ENCODE measurements around the gene SPATS2.

GRCh38 chr12:49335955-49336644, 31.2 kb upstream of the SPATS2 start:
- TF ChIP-seq, protein P1, sequence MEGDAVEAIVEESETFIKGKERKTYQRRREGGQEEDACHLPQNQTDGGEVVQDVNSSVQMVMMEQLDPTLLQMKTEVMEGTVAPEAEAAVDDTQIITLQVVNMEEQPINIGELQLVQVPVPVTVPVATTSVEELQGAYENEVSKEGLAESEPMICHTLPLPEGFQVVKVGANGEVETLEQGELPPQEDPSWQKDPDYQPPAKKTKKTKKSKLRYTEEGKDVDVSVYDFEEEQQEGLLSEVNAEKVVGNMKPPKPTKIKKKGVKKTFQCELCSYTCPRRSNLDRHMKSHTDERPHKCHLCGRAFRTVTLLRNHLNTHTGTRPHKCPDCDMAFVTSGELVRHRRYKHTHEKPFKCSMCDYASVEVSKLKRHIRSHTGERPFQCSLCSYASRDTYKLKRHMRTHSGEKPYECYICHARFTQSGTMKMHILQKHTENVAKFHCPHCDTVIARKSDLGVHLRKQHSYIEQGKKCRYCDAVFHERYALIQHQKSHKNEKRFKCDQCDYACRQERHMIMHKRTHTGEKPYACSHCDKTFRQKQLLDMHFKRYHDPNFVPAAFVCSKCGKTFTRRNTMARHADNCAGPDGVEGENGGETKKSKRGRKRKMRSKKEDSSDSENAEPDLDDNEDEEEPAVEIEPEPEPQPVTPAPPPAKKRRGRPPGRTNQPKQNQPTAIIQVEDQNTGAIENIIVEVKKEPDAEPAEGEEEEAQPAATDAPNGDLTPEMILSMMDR (tag by site-specific recombination; IDR thresholded peaks at IDR 0.05) = no peak
- no peak for TF ChIP-seq REPIN1 (tag by site-specific recombination; IDR thresholded peaks at IDR 0.05; ENCODE audit: low read depth)
- TF ChIP-seq ZNF530 (tag by site-specific recombination; IDR thresholded peaks at IDR 0.05; ENCODE audit: low read depth) = no peak
- TF ChIP-seq, protein P2, sequence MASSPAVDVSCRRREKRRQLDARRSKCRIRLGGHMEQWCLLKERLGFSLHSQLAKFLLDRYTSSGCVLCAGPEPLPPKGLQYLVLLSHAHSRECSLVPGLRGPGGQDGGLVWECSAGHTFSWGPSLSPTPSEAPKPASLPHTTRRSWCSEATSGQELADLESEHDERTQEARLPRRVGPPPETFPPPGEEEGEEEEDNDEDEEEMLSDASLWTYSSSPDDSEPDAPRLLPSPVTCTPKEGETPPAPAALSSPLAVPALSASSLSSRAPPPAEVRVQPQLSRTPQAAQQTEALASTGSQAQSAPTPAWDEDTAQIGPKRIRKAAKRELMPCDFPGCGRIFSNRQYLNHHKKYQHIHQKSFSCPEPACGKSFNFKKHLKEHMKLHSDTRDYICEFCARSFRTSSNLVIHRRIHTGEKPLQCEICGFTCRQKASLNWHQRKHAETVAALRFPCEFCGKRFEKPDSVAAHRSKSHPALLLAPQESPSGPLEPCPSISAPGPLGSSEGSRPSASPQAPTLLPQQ (tag by site-specific recombination; IDR thresholded peaks at IDR 0.05) = no peak
- TF ChIP-seq ZNF274 (IDR thresholded peaks at IDR 0.05; ENCODE audit: low read length) = no peak
- no peak for TF ChIP-seq ZNF274 (tag by site-specific recombination; IDR thresholded peaks at IDR 0.05; ENCODE audit: borderline replicate concordance)
- TF ChIP-seq ELK4 (IDR thresholded peaks at IDR 0.05; ENCODE audit: borderline replicate concordance, low read depth, low read length) = no peak
- TF ChIP-seq PRDM1 (tag by site-specific recombination; IDR thresholded peaks at IDR 0.05) = no peak
- TF ChIP-seq, protein P3, sequence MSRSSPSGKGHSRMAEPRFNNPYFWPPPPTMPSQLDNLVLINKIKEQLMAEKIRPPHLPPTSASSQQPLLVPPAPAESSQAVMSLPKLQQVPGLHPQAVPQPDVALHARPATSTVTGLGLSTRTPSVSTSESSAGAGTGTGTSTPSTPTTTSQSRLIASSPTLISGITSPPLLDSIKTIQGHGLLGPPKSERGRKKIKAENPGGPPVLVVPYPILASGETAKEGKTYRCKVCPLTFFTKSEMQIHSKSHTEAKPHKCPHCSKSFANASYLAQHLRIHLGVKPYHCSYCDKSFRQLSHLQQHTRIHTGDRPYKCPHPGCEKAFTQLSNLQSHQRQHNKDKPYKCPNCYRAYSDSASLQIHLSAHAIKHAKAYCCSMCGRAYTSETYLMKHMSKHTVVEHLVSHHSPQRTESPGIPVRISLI (tag by site-specific recombination; IDR thresholded peaks at IDR 0.05) = no peak
- TF ChIP-seq SP2 (tag by site-specific recombination; IDR thresholded peaks at IDR 0.05) = no peak
